ENCODE results near the gene MOCS2.

MOCS2 gene

DNA sequence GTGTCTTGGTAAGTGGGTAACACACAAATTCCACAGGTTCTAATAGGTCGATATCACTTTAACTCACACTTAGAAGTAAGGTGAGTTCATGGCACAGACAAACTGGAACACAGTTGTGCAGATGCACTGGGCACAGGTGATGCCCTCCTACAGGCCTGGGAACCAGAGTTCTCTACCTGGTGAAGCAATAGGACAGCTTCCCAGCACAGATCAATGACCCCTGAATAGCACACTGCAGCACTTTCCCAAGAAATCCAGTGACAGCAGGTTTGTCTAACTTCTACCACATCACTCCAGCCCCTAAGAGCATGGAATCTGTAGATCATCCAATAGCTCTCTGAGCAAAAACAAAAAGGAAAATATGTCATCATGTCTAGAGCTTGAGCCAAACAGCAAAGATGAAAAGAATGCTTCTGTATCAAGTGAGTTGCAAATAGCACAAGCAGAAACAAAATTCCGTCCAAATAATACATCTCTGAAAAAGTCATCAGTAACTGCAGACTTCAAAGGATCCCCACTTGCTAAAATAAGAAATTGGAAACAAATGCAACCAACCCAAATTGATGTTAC, 33.5 kb downstream of the MOCS2 start:
- no peak overlapping the region for H3K4me2 ChIP-seq (ENCODE audit: low read depth, low read length, poor library complexity, severe bottlenecking)
- TF ChIP-seq, protein P1, sequence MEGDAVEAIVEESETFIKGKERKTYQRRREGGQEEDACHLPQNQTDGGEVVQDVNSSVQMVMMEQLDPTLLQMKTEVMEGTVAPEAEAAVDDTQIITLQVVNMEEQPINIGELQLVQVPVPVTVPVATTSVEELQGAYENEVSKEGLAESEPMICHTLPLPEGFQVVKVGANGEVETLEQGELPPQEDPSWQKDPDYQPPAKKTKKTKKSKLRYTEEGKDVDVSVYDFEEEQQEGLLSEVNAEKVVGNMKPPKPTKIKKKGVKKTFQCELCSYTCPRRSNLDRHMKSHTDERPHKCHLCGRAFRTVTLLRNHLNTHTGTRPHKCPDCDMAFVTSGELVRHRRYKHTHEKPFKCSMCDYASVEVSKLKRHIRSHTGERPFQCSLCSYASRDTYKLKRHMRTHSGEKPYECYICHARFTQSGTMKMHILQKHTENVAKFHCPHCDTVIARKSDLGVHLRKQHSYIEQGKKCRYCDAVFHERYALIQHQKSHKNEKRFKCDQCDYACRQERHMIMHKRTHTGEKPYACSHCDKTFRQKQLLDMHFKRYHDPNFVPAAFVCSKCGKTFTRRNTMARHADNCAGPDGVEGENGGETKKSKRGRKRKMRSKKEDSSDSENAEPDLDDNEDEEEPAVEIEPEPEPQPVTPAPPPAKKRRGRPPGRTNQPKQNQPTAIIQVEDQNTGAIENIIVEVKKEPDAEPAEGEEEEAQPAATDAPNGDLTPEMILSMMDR (IDR thresholded peaks at IDR 0.05; ENCODE audit: insufficient read depth, low read length, poor library complexity, severe bottlenecking), result no peak
- no peak for TF ChIP-seq EZH2phosphoT487 (conservative IDR thresholded peaks at IDR 0.05; ENCODE audit: low read length)
- no peak overlapping the region for H3K9ac ChIP-seq (ENCODE audit: low read length)
- H3K27me3 ChIP-seq (ENCODE audit: low read length), result no peaks in the 10 kb centered on the region
- no peaks in the 10 kb centered on the region; the same call in 1 of the 2 replicates for H3K9me2 ChIP-seq (replicated peaks; ENCODE audit: insufficient read depth, low read length)
- H3K79me2 ChIP-seq (ENCODE audit: insufficient read depth, low read length), result no peaks in the 10 kb centered on the region
- H3K36me3 ChIP-seq (ENCODE audit: low read length), result no peaks in the 10 kb centered on the region
- no peak overlapping the region for H3K27ac ChIP-seq (ENCODE audit: low read depth, low read length)
- H3K4me3 ChIP-seq (ENCODE audit: insufficient read depth, low read length, poor library complexity, severe bottlenecking), result no peak overlapping the region
- H3F3A ChIP-seq (ENCODE audit: insufficient read depth), result no peaks in the 10 kb centered on the region
- H3K9me3 ChIP-seq (ENCODE audit: insufficient read depth, low read length), result no peaks in the 10 kb centered on the region
- no peak overlapping the region for H2AFZ ChIP-seq (ENCODE audit: low read depth, low read length, severe bottlenecking)
- no peaks in the 10 kb centered on the region for H4K20me1 ChIP-seq (ENCODE audit: low read depth, low read length)

DNA sequence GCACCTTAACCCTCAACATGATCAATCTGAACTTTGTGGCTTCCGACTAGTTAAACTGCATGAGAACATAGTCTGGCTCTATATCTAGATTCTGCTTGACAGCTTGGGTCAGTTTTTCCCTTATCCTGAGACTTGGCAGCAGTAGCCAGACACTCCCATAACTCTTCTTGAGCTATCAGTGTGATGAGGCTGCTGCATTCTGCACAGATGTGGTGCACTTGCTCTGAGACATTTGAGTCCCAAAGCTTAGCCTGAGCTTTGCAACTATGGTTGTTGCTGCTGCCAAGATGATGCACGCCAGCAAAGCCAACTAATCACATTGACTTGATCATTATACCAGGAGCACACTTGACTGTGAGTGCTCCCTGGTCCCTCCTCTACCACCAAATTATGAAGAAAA, 36.2 kb downstream of the MOCS2 start:
- Histone ChIP-seq H3F3A (ENCODE audit: insufficient read depth) (no peaks in the 10 kb centered on the region), H3K27me3 (ENCODE audit: low read length) (no peaks in the 10 kb centered on the region), H3K36me3 (ENCODE audit: low read length) (no peaks in the 10 kb centered on the region), H4K20me1 (ENCODE audit: low read depth, low read length) (no peaks in the 10 kb centered on the region), H3K9me3 (ENCODE audit: insufficient read depth, low read length) (no peaks in the 10 kb centered on the region), H3K27ac (ENCODE audit: low read depth, low read length) (no peak overlapping the region), H2AFZ (ENCODE audit: low read depth, low read length, severe bottlenecking) (no peak overlapping the region), H3K4me2 (ENCODE audit: low read depth, low read length, poor library complexity, severe bottlenecking) (no peak overlapping the region), H3K9ac (ENCODE audit: low read length) (no peak overlapping the region), H3K79me2 (ENCODE audit: insufficient read depth, low read length) (no peaks in the 10 kb centered on the region), H3K9me2 (replicated peaks; ENCODE audit: insufficient read depth, low read length) (no peaks in the 10 kb centered on the region; the same call in 1 of the 2 replicates), H3K4me3 (ENCODE audit: insufficient read depth, low read length, poor library complexity, severe bottlenecking) (no peak overlapping the region)
- TF ChIP-seq EZH2phosphoT487 (conservative IDR thresholded peaks at IDR 0.05; ENCODE audit: low read length), result no peak
- TF ChIP-seq, protein P1 (IDR thresholded peaks at IDR 0.05; ENCODE audit: insufficient read depth, low read length, poor library complexity, severe bottlenecking), result no peak

DNA sequence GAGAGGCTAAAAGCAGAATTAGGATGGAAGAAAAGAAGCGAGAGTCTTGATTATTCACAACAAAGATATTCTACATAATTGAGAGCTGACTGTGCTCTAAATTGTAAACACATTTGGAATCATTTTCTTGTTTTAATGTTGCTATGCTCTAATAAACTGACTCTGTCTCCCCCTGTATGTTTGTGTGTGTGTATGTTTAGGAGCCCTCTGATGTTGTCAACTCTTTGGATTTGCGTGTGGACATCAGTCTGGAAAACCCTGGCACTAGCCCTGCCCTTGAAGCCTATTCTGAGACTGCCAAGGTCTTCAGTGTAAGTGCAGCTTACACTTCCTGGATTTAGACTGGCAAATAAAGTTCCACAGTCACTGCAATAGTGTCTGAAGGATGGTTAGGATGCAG, 37.8 kb downstream of the MOCS2 start:
- no peaks in the 10 kb centered on the region for H3K36me3 ChIP-seq (ENCODE audit: low read length)

More for the DNA sequence above, 37.8 kb downstream of the MOCS2 start:
- no peaks in the 10 kb centered on the region for H3K79me2 ChIP-seq (ENCODE audit: insufficient read depth, low read length)
- no peak overlapping the region for H3K27ac ChIP-seq (ENCODE audit: low read depth, low read length)
- H3K9me2 ChIP-seq (replicated peaks; ENCODE audit: insufficient read depth, low read length), result no peaks in the 10 kb centered on the region; the same call in 1 of the 2 replicates
- no peak overlapping the region for H2AFZ ChIP-seq (ENCODE audit: low read depth, low read length, severe bottlenecking)
- H3F3A ChIP-seq (ENCODE audit: insufficient read depth), result no peaks in the 10 kb centered on the region
- no peak overlapping the region for H3K9ac ChIP-seq (ENCODE audit: low read length)
- no peak for TF ChIP-seq EZH2phosphoT487 (conservative IDR thresholded peaks at IDR 0.05; ENCODE audit: low read length)
- TF ChIP-seq, protein P1 (IDR thresholded peaks at IDR 0.05; ENCODE audit: insufficient read depth, low read length, poor library complexity, severe bottlenecking), result no peak
- no peak overlapping the region for H3K4me3 ChIP-seq (ENCODE audit: insufficient read depth, low read length, poor library complexity, severe bottlenecking)
- H3K9me3 ChIP-seq (ENCODE audit: insufficient read depth, low read length), result no peaks in the 10 kb centered on the region
- no peak overlapping the region for H3K4me2 ChIP-seq (ENCODE audit: low read depth, low read length, poor library complexity, severe bottlenecking)
- H3K27me3 ChIP-seq (ENCODE audit: low read length), result no peaks in the 10 kb centered on the region
- H4K20me1 ChIP-seq (ENCODE audit: low read depth, low read length), result no peaks in the 10 kb centered on the region
